Measurements from ENCODE around the gene TRPV6. TPM values are rescaled to one million over a fixed set of nuclear protein-coding genes. Genes with fewer than 3 reads are reported as not detected.

The TRPV6 gene
- polyA plus RNA-seq, 4 donors: 9.1 to 14.8 (median 11.1) TPM

DNA sequence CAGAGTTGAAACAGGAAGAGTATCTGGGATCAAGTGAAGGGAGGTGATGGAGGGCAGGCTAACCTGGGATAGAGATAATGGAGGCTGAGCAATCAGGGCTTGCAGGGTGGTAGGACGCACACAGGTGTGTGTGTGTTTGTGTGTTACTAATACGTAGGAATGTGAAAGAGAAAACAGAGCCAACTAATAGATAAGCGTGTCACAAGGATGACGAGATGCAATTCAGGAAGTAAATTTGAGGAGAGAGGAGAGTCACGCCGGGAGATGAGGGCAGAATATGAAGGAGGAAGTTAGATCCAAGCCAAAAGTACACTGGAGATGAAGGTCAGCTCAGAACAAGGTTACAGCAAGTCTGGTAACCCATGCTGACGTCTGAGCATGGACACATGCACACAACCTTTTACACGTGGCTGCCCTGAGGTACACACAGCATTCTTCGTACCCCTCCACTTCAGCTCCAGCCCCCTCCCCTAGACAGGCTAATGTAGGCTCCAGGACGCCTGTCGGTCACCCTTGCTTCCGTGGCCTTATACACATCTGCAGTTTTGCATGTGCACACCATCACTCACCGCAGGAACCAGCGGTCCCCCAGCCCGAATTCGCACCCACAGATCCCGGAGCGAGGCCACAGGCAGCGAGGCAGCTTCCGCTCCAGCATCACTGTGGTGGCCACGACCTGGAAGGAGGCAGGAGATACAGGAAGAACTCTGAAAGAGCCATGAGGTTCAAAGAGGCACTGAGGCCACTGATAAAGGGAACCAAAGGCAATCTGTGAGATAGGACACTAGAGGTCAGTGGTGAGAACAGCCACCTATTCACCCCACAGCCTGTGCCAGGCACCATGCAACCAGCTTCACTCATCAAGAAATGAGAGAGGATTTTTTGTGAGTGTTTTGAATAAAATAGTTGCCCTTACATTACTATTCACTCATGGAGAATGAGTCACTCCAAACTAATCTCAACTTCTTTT lies 23.7 kb upstream of the TRPV6 start:
- no peak for DNase-seq (ENCODE audit: low read depth in 4 of 4, low spot score in 3 of 4)

- no peak for DNase-seq (ENCODE audit: low read depth in 4 of 4, low spot score in 3 of 4)
Measured at GRCh38 chr7:142908290-142908689, 22.7 kb upstream of the TRPV6 start.

GRCh38 chr7:142906643-142907042 lies 21.1 kb upstream of the TRPV6 start:
- DNase-seq (ENCODE audit: low read depth in 4 of 4, low spot score in 3 of 4): no peak

DNA sequence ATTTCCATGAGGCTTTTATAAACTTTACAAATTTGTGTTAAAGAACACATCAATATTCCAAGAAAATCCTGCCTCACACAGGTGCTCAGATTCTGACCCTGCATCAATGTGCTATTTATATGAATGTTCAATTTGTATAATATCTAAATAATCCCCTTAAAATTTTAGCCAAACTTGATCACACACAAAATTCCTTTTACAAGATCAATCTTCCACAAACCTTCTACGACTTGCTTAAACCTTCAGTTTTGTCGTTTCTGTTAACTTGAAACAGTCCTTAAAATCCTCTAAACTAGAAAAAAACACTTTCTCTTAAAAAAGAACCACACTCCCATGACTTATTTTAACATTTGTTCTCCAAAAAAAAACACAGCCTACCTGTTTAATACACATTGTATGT lies 20.2 kb upstream of the TRPV6 start:
- DNase-seq (ENCODE audit: low read depth in 4 of 4, low spot score in 3 of 4): no peak

- DNase-seq (ENCODE audit: low read depth in 4 of 4, low spot score in 3 of 4): no peak
Measured at GRCh38 chr7:142904128-142904527, 18.6 kb upstream of the TRPV6 start.

GRCh38 chr7:142901426-142902259 lies 16.1 kb upstream of the TRPV6 start:
- no peak for DNase-seq (ENCODE audit: low read depth in 4 of 4, low spot score in 3 of 4)

DNA sequence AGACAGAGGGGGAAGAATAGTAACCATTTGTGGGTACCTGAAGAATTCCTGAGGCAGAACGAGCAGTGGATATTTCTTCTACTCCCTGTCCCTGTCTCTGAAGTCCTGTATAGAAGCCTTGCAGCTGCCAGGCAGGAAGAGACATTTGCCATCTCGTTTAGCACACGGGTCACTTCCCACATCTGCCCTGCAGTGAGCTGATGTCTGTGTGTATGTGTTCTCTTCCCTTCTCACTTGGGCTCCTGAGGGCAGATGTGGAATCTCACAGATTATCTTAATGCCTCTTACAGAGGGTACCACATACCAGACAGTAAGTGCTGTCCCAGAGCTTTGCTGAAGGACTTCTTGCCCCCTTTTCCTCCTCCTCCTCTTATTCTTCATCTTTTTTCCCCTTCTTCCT lies 14.1 kb upstream of the TRPV6 start:
- DNase-seq (ENCODE audit: low read depth in 4 of 4, low spot score in 3 of 4): no peak

DNA sequence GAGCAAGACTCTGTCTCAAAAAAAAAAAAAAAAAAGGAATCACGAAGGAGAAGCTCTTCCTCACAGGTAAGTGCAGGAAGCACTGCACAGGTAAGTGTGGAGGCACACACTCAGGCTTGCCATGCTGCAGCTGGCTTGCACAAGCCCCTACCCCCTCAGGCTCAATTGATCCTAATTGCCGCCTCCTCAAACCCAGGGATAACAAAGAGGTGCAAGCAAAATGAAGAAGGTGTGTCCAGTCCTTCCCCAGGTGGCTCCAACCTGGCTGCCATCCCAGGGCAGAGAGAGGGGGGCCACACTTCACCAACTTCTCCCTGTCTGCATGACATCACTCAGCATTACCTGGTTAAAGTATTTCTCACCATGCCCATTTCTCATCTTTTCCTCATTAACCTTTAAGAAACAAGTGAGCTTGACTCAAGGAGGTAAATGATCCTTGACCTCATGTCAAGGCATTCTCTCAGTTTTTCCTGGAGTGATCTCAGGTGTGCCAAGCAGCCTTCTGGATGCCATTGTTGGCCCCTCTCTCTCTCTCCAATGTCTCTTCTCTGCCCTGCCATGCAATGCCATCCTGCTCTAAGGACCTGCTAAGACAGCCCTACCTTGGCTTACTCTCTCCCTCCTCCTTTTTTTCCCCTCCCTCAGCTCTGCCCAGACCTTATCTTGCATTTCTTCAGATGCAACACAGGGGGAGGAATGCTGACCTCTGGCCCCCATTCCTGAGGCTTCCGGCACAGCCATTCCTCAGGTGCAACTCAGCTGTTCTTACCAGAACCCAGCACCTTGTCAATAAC lies 13.0 kb upstream of the TRPV6 start:
- DNase-seq (ENCODE audit: low read depth in 4 of 4, low spot score in 3 of 4): no peak

DNA sequence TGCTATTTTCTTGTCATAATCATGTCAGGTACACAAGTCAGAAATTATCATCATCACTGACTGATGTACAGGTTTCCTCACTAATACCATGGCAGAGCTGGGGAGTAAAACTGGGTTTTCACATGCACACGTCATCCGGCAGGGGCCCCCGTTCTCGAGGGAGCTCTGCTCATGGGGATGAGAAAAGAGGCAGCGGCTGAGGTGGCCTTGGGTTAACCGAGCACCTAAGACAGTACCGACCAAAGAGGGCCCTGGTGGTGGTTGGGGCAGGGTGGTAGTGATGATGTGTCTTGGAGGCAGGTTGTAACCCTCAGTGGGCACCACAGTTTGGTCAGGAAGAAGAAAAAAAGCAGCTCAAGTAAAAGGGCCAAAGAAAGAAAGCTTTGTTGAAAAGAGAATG lies 12.1 kb upstream of the TRPV6 start:
- DNase-seq (ENCODE audit: low read depth in 4 of 4, low spot score in 3 of 4): no peak

DNA sequence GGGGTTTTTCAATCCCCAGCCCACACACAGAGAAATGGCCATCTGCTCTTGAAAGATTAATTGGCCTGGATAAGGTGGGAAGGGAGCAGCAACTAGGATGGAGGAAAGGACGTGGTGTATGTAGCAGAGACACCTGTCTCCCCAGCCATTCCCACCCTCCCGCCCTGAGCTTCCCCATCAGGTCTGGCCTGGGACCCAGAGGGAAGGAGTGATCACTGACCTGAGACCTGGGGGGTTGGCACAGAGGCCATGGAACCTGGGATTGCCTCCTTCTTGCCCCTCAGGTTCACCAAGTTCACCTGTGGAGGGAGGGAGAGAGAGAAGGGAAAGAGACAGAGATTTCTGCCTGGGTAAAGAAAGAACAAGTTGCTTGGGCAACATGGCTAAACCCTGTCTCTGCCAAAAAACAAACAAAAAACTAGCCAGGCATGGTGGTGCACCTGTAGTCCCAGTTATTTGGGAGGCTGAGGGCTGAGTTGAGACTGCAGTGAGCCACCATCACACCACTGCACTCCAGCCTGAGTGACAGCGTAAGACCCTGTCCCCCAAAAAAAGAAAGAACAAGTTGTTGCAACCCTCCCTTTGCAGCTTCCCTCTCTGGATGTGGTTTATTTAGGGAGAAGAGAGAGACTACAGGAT lies 11.3 kb upstream of the TRPV6 start:
- no peak for DNase-seq (ENCODE audit: low read depth in 4 of 4, low spot score in 3 of 4)

- DNase-seq (ENCODE audit: low read depth in 4 of 4, low spot score in 3 of 4): no peak
Measured at GRCh38 chr7:142896151-142896550, 10.6 kb upstream of the TRPV6 start.

DNA sequence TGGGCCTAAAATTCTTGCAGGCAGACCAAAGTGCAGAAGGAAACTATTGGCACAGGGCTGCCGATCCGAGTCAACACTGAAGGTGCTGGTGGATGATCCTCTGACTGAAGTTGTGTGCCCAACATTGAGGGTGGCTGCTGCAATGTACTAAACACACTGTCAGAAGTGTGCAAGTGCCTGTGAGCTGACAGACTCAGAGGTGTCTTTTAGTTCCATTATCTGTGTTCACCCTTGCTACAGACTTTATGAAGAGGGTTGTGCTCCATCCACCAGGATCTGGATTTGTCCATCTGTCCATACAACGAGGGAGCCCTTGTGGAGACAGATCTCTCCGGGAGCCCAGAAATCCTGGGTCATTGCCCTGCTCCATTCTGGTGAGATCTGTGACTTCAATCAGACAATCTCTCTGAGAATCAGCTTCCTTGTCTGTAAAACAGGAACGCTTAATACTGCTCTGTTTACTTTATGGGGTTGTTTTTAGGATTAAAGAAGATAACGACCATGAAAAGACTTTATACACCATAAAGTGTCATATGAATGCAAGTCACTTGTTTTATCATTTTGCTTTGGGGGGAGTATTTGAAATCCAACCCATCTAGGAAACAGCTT lies 9.5 kb upstream of the TRPV6 start:
- no peak for DNase-seq (ENCODE audit: low read depth in 4 of 4, low spot score in 3 of 4)

- no peak for DNase-seq (ENCODE audit: low read depth in 4 of 4, low spot score in 3 of 4)
Measured at GRCh38 chr7:142894112-142894984, 8.8 kb upstream of the TRPV6 start.

- no peak for DNase-seq (ENCODE audit: low read depth in 4 of 4, low spot score in 3 of 4)
Measured at GRCh38 chr7:142892951-142893350, 7.4 kb upstream of the TRPV6 start.

DNA sequence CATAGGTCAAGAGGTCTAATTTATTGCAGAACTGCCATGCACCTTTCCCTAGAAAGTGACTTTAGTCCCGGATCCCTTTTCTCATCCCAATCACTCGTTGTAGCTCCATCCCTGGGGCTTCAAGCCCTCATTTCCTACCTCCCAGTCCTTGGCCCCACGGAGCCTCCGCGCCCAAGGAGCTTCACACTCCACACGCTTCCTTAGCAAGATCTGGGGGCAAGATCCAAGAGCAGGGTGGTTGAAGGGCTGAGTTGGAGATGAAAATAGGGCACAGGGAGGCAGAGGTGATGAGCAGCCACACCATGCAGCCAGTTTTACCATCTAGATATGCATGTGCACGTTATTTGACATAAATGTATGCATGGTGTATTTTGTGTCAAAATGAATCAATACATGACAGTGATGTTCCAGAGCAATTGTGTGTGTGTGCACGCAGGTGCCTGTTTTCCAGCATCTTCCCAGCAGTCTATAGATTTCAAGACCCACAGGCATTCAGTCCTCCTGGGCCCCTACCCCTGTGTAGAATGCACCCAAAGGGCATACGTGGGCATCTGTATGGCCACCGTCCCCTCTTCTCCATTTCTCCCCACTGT lies 6.0 kb upstream of the TRPV6 start:
- DNase-seq (ENCODE audit: low read depth in 4 of 4, low spot score in 3 of 4): no peak

DNA sequence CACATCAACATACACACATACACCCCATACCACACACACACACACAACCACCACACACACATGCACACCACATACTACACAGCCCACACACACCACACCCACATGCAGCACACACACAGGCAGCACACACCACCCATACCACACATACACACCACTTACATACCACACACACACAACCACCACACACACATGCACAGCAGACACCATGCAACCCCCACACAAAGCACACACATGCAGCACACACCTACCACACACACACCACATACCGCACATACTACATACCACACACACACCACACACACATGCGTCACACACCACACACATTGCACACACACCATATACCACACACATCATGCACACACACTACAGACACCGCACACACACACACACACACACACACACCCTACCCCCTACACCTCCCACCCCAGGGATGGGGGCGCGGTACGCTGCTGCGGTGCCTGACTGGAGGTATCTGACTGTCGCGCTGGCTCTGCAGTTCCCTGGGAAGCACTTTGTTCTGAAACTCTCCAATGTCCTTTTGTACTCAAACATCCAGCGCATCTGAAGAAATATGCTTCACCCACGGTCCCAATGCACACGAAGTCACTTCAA lies 5.4 kb upstream of the TRPV6 start:
- no peak for DNase-seq (ENCODE audit: low read depth in 4 of 4, low spot score in 3 of 4)

GRCh38 chr7:142889816-142890215 lies 4.3 kb upstream of the TRPV6 start:
- no peak for DNase-seq (ENCODE audit: low read depth in 4 of 4, low spot score in 3 of 4)
